ENCODE results near the gene PHEX.

DNA sequence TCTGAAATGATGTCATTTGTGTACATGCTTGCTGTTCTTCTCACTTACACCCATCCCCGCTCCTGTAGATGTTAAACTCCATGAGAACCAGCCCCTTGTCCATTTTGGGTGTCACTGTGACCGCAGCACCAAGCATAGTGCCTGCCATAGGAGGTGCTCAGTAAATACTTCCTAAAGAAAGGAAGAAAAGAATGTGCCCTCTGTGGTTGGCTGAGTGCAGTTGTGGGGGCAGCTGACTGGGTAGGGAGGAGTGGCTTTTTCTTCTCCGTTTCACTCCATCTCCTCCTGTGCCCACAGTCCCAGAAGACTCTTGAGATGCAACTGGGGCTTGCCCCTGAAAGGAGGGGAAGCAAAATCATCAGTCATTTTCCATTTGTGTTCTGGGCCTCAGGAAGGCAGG lies 25.5 kb downstream of the PHEX start:
- TF ChIP-seq, protein P1, sequence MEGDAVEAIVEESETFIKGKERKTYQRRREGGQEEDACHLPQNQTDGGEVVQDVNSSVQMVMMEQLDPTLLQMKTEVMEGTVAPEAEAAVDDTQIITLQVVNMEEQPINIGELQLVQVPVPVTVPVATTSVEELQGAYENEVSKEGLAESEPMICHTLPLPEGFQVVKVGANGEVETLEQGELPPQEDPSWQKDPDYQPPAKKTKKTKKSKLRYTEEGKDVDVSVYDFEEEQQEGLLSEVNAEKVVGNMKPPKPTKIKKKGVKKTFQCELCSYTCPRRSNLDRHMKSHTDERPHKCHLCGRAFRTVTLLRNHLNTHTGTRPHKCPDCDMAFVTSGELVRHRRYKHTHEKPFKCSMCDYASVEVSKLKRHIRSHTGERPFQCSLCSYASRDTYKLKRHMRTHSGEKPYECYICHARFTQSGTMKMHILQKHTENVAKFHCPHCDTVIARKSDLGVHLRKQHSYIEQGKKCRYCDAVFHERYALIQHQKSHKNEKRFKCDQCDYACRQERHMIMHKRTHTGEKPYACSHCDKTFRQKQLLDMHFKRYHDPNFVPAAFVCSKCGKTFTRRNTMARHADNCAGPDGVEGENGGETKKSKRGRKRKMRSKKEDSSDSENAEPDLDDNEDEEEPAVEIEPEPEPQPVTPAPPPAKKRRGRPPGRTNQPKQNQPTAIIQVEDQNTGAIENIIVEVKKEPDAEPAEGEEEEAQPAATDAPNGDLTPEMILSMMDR (IDR thresholded peaks at IDR 0.05): no peak
- no peak for TF ChIP-seq ZFX (IDR thresholded peaks at IDR 0.05; ENCODE audit: borderline replicate concordance)
